Calu3 (cell line): Measurements from ENCODE around the gene MRTFA. TPM values are rescaled to one million over a fixed set of nuclear protein-coding genes. Genes with fewer than 3 reads are reported as not detected.

ENCODE experiments used
- BruUV-seq: library from RNA; stranded (reverse); fragments of 400-500 nt; replicated peaks from 2 replicates; lab custom pipeline; 2021; lab: Mats Ljungman, UMichigan
- CTCF ChIA-PET: fragments of 300-600 bp; sonication (Branson Sonifier 250); formaldehyde crosslinking; loops from one replicate; lab custom pipeline; 2022; ENCODE audit warnings: antibody characterized with exemption; lab: Charles Lee
- DNase-seq: peaks from one replicate; pipeline ENCODE4 v3.0.0; 2022
- H3K27ac Mint-ChIP-seq: one replicate; pipeline ENCODE4 v1.8.0; 2022; ENCODE audit warnings: mixed read lengths; ENCODE audit not compliant: unreplicated experiment
- H3K27me3 Mint-ChIP-seq: one replicate; pipeline ENCODE4 v1.8.0; 2022; ENCODE audit warnings: mixed read lengths; ENCODE audit not compliant: unreplicated experiment
- H3K36me3 Mint-ChIP-seq: one replicate; pipeline ENCODE4 v1.8.0; 2022; ENCODE audit warnings: mild to moderate bottlenecking, moderate library complexity, mixed read lengths; ENCODE audit not compliant: insufficient read depth, unreplicated experiment
- H3K4me1 Mint-ChIP-seq: one replicate; pipeline ENCODE4 v1.8.0; 2022; ENCODE audit warnings: mild to moderate bottlenecking, low read depth, mixed read lengths; ENCODE audit not compliant: unreplicated experiment
- H3K4me3 Mint-ChIP-seq: one replicate; pipeline ENCODE4 v1.8.0; 2022; ENCODE audit warnings: mild to moderate bottlenecking, low read depth, moderate library complexity, mixed read lengths; ENCODE audit not compliant: unreplicated experiment
- H3K9me3 Mint-ChIP-seq: one replicate; pipeline ENCODE4 v1.8.0; 2022; ENCODE audit warnings: low read depth, mixed read lengths; ENCODE audit not compliant: unreplicated experiment
- CTCF ChIP-seq: fragments of 200-600 bp; IDR thresholded peaks from one replicate; pipeline ENCODE4 v1.8.0; 2022; ENCODE audit warnings: antibody characterized with exemption; ENCODE audit not compliant: unreplicated experiment
- intact Hi-C: fragments of 100-400 bp; cut with micrococcal nuclease; formaldehyde crosslinking; loops from one replicate; pipeline ENCODE4 v1.10.0; 2022; ENCODE audit not compliant: unreplicated experiment
- total RNA-seq: library from RNA; stranded (reverse); gene quantifications from 2 replicates; pipeline ENCODE4 v1.2.3, GENCODE V29; 2022

The MRTFA gene
- total RNA-seq, 1 experiment from 2014 or later, result 54.1 TPM

GRCh38 chr22:40418366-40419201 is 217.9 kb downstream of the MRTFA start:
- Mint-ChIP-seq H3K9me3 (no peaks in the 10 kb centered on the region), H3K27ac (no peak overlapping the region), H3K27me3 (no peaks in the 10 kb centered on the region), H3K36me3 (peaks cover 29% of the 10 kb centered on the region), H3K4me1 (no peaks in the 10 kb centered on the region), H3K4me3 (no peak overlapping the region)
- CTCF ChIA-PET, result interaction anchor here (0.6 to 0.8 kb wide), 2 partner anchors 168 to 234 kb away, joined by 3 to 4 read pairs; no protein-coding TSS in a partner anchor
- no peak for DNase-seq
- intact Hi-C loops, result no loop called here
- TF ChIP-seq CTCF, result no peak
- BruUV-seq, result no TSS peak

- no TSS peak for BruUV-seq
- H3K36me3 Mint-ChIP-seq, result peaks cover 22% of the 10 kb centered on the region
- CTCF ChIA-PET, result no interaction called here
- H3K27me3 Mint-ChIP-seq, result no peaks in the 10 kb centered on the region
- no peak for DNase-seq
- no peak overlapping the region for H3K27ac Mint-ChIP-seq
- H3K4me1 Mint-ChIP-seq, result no peaks in the 10 kb centered on the region
- intact Hi-C loops, result no loop called here
- no peak overlapping the region for H3K4me3 Mint-ChIP-seq
- TF ChIP-seq CTCF, result no peak
- H3K9me3 Mint-ChIP-seq, result no peaks in the 10 kb centered on the region
These were observed 218.6 kb downstream of the MRTFA start for GRCh38 chr22:40417881-40418280.

- intact Hi-C loops, result no loop called here
- Mint-ChIP-seq H3K9me3 (peaks cover 2% of the 10 kb centered on the region), H3K27me3 (no peaks in the 10 kb centered on the region), H3K4me3 (no peak overlapping the region), H3K27ac (no peak overlapping the region), H3K4me1 (no peaks in the 10 kb centered on the region), H3K36me3 (peaks cover 28% of the 10 kb centered on the region)
- CTCF ChIA-PET, result no interaction called here
- TF ChIP-seq CTCF, result no peak
- DNase-seq, result no peak
- no TSS peak for BruUV-seq
These were observed 219.5 kb downstream of the MRTFA start for GRCh38 chr22:40417041-40417440.

GRCh38 chr22:40416636-40417035 is 219.9 kb downstream of the MRTFA start:
- TF ChIP-seq CTCF, result no peak
- Mint-ChIP-seq H3K36me3 (peaks cover 32% of the 10 kb centered on the region), H3K9me3 (peaks cover 2% of the 10 kb centered on the region), H3K4me3 (no peak overlapping the region), H3K27me3 (no peaks in the 10 kb centered on the region), H3K4me1 (no peaks in the 10 kb centered on the region), H3K27ac (peak overlapping the region; percentile 18)
- CTCF ChIA-PET, result no interaction called here
- BruUV-seq, result no TSS peak
- no peak for DNase-seq
- intact Hi-C loops, result no loop called here
